ENCODE data around the gene GRIA4. TPM values are rescaled to one million over a fixed set of nuclear protein-coding genes. Genes with fewer than 3 reads are reported as not detected.

GRIA4 gene
- polyA plus RNA-seq, 5 donors, result 0.38 to 0.69 (median 0.51) TPM

DNA sequence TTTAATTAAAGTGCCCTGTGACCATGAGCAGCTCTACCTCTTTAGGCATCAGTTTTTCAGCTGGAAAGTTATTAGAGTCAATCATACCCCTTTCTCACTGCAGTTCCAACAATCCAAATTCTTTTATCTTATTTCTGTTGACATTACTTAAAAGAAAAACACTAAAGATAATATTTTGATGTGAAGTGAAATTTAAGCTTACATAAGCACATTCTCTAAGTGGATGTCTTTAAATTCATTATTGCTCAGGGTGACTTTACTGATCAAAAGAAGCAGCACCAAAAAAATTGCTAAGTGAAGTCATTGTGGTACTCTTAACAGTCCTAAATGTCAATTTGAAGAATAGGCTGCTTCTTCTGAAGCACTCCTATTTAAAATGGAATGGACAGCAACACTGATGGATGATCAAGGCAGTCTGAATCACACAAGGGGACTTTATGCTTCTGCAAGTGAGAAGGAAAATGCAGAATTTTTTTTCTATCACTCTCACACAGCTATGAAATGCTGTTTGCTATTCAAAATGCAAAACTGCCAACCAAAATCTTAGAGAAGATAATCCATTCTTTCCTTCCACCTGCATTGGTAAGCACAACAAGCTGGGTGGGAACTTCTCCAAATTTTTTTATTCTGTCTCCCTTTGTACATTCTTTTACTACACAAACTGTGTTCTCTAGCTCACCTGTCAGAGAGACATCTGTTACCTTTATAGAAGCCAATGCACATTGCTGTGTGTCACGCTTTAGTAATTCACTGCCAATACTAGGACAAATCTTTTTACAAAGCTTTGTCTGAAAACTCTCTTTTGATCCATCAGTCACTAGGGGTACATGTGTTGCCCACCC lies 179.9 kb downstream of the GRIA4 start:
- DNase-seq, result no peak

DNA sequence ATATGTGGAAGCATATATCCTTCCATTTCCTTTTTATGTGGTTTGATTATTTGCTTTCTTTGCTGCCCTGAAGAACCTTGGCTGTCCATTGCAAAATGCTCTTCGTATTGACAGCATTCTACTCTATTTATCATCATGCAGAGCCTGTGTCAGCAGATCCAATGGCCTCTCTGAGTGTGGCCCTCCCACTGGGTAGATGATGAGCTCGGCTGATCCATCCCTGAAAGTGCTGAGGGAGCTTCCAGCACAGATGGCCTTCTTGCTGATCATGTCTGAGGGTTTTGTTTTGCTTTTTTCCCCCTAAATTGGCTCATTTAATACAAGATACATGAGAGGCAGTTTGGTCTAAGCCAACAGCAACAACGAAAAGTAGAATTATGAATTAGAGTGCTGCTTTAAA lies 181.0 kb downstream of the GRIA4 start:
- DNase-seq, result no peak

DNA sequence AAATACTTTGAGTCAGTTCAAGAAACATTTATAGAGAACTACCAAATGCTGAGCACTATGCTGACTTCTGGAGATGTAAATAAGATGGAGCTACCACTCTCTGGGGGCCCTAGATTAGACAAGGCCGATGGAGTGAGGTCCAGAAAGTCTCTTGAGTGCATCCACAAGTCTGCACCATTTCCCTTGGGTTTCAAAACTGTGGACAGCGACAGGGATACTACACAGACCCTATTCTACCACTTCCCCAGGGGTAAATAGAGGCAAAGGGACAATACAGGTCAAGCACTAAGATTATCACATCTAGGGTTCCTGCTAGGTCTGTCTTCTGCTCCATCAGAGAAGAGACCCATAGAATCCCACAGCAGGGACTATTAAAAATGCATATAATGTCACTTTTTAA lies 183.2 kb downstream of the GRIA4 start:
- no peak for DNase-seq

DNA sequence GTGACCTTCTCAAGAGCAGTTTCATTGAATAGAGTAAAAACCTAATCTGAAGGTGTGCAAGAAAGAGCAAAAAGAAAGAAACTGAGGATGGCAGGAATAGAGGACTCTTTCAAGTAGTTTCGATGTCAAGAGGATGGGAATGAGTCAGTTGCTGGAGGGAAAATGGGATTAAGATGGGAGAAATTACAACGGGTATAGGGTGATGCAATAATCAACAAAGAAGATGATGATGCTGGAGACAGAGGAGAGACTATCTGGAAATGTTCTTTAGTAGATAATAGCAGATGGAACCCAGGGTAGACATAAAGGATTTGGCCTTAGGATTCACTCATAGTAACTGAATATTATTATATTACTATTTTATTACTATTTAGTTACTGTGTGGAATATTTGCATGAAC lies 189.4 kb downstream of the GRIA4 start:
- DNase-seq, result no peak

DNA sequence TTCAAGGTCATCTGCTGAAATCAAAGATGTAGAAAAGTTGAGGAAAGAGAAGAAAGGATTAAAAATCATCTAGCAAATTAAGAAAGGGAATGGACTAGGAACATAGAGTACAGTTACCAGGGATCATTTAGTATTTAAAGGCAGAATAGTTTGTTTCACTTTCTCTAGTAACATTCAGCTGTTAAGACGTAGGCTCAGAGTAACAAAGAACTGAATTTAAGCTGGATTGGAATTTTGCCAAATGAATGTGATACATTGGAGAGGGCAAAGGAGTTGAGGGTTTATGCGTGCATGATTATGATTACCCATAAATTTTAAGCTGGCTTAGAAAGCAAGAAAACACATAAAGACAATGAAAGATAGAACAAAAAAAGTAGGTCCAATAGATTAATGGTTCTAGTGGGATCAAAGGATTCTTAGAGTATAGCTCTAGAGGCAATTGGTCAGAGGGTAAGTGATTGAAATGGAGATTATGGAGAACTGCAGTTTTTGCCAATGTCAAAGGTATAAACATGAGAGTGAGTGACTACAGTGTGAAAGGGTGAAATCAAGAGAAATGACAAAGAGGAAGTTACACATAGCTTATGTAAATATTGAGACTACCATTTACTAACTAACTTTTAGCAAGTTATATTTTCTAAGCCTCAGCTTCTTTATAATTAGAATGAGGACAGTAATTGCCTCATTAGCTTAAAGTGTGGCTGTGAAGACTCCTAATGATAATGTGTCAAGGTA lies 190.0 kb downstream of the GRIA4 start:
- no peak for DNase-seq

DNA sequence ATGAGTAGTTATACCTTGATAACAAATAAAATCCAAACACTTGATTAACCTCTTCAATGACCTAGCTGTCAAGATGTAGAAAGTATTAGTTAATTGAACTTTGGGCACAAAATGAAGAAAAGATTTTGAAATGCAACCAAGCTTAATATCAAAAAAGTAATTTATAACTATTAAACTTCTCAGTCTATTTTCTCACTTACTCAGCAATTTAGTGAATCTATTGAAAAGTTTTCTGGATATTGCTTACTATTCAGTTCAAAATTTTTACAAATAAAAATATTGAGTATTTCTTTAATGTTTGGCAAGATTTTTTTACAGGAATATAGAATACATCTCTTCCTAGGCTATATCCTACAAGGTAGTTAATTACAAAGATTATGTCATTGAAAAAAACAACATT lies 192.5 kb downstream of the GRIA4 start:
- no peak for DNase-seq

DNA sequence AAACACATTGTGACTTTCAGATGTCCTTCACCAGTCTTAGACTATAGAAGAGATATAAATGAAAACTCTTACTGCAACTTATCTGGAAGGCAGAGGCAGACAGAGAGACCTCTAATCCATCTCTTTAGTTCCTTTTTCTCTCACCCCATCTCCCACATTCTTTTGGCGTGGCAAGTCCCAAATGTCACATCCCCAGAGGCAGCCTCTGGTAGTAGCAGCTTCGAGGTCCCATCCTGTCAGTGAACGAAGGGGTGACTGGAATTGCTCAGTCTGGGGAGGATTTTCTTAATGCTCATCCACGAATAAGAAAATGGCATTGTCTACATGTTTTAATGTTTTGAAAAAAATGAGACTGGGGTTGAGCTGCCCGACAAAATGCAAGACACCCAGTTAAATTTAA lies 201.4 kb downstream of the GRIA4 start:
- no peak for DNase-seq

DNA sequence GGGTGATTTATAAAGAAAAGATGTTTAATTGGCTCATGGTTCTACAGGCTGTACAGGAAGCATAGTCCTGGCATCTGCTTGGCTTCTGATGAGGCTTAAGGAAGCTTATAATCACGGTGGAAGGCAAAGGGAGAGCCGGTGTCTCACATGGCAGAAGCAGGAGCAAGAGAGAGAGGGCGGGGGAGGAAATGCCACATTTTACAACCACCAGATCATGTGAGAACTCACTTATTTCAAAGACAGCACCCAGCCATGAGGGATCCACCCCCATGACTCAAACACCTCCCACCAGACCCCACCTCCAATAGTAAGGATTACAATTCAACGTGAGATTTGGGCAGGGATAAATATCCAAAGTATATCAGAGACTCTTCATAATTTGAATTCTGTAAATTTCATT lies 211.5 kb downstream of the GRIA4 start:
- DNase-seq, result no peak

DNA sequence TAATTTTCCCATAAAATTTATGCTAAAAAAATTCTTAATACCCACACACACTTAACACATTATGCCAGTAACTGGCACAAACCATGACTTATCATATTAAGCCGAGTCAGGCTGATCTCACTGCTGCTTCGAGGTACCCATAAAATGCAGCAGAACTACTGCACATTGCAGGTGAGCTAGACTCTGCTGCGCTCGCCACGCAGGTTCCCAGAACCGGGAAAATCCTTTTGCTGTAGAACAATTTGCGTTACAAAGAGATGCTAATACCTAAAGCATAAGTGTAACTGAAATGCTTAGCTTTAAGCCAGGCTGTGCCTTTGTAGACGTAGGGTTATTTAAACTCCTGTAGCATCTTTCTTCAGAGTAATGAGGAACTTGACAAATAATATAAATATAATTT lies 211.9 kb downstream of the GRIA4 start:
- no peak for DNase-seq

DNA sequence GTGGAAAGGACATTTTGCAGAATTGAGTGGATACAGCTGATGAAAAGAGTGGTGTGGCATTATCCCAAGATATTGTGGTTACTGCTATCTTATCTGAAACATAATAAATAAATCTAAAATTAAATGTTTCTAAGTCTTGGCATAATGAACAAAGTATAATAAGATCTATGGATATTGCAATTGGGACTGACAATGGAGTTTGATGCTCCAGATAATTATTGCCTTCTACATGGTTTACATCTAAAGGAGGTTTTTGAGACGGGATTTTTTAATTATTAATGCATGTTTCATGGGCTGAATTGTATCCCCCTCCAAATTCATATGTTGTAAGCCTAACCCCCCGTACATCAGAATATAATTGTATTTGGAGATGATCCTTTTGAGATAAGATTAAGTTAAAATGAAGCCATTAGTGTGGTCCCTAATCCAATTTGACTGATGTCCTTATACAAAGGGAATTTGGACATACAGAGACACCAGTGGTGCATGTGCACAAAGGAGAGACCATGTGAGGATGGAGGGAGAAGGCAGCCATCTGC lies 213.7 kb downstream of the GRIA4 start:
- no peak for DNase-seq

DNA sequence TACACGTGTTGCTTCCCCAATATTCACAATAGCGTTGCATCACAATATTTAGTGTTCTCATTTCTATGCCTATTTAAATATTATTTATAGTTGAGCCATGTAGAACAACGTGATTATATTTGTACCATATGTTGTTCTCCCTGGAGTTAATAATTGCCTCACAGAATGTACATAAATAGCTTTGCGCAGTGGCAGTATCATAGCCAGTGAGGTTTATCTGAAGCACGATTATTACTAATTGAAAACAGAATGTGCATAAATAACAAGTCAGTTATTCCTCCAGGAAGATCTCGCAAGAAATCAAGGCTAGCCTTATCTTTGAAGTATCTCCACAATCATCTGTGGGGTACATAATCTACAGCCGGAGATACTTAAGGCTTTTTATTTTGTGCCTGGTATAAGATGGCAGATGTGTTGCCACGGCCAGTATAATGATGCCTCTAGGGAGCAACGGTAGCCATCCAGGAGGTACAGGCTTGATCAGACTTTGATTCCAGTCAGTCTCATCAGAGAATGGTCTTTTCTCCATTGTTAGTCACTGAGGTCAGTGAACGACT lies 214.7 kb downstream of the GRIA4 start:
- no peak for DNase-seq

DNA sequence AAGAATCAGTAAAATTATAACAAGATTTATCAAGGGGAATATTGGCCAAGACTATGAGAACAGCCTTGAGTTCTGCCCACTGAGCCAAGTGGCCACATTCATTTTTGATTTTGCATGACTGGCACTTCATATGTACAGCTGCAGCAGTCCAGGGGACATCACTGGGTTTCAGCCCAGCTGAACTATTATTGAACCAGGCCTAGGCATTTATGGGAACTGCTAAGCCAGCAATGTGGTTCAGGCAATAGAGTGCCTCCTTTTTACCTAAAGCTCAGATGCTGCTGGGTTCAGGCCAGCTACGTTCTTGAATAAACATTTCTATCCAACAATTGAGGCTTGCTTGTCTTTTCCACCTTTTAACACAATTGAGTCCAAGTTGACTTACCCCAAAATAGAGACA lies 215.3 kb downstream of the GRIA4 start:
- no peak for DNase-seq

DNA sequence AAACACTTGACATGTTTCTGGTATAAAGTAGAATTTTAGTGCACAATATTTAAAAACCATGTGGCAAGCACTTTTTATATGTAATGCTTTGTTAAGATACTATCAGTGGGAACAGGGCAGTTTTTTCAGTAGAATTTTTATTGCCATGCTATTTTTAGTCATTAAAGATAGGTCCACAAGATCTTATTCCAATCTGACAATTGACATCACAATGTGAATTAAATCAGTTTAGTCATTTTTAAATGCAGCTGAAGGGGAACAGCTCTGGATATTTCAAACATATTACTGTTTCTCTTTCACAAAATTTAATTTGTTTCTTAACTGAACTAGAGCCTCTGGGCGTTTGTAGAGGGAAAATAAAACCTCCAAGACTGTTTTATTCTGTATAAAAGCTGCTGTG lies 218.0 kb downstream of the GRIA4 start:
- DNase-seq, result no peak

DNA sequence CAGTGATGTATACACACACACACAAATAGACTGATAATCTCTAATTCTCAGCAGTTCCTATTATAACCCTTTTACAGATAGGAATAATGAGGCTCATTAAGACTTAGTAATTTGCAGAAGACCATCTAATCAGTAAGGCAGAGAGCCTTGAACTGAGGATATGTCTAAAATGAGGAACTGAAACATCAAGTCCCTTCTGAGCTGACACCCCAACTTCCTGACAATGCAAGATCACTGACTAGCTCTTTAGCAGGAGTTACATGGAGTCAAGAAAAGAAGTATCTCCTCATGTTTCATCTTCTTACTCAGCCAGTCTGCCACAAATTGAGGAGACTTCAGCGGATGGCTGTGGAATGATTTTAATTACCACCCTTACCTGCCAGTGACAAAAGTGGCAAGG lies 219.2 kb downstream of the GRIA4 start:
- no peak for DNase-seq

DNA sequence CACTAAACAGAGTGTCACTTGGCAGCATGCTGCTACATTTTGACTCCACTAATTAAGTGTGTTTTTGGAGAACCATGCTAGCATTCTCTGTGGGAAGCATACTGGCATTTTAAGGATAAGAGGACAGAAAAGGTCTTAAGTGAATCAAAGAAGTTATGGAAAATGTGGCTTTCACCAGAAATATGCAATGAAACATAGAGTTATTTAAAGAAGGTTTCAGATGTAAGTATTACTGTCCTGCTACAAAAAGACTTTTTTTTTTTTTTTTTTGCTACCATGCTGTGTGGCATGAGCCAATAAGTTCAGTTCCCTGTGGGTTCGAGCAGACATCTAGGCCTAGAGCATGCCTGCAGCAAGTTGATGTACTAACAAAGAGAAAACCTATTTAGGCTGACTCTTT lies 224.6 kb downstream of the GRIA4 start:
- no peak for DNase-seq

DNA sequence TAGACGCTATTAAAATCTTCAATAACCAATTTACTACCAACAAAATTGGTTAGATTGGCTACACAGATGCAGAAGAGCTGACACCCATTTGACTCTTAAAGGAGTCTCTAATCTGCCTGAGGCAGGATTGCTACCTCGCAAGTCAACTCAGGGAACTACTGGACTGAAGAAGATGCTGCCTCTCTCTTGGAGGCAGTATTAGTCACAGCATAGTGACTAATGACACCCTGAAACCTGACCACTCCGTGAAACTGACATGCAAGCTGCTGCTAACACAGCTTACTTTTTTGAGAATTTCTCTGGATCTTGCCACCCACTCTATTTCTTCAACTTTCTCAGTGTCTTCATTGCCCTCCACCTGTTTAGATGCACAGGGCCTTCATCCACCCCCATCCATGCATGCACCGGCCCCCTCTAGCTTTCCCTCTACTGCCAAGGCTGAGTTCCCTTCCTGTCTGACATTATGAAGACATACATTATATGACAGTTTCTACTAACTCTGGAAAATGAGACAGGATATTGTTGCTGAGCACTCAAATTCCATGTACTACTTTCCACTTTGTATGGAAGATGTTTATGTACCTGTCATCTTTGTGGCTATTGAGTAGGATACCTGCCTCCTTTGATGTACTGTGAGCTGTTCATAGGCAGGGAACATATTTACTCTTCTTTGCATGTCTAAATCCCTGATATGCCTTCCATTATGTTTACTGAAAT lies 229.0 kb downstream of the GRIA4 start:
- no peak for DNase-seq

DNA sequence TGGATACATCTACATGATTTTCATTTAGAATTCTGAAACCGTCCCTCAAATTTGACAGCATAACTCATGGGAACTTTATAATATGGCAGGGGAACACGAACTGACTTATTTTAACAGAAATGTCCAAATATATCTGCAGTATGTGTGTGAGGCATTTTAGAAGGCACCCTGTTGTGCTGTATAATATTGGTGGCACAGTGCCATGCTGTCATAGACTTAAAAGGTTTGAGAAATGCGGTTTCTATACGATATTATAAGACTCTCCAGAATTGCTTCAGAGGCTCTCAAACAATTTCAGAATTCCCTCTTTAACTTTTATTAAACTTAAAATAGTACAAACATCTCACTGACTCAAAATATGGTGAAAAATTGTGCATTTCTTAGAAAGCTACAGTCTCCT lies 230.5 kb downstream of the GRIA4 start:
- DNase-seq, result no peak

DNA sequence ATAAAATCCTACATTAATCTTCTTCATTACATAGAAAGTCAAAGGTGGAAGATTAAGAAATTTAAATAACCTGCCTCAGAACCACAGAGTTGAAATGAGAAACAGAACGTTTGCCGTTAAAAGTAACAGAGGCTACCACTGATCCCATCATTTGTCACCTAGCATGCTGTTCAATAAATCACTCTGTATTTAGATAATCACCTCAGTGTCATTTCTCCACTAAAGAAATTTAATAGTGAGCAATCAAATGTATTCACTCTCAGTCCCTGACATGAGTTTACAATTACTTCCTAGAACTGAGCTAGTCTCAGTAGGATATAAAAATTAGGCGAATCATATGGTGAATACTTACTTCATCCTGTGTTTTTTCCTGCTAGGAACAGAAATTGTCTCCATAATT lies 242.5 kb downstream of the GRIA4 start:
- DNase-seq, result no peak

DNA sequence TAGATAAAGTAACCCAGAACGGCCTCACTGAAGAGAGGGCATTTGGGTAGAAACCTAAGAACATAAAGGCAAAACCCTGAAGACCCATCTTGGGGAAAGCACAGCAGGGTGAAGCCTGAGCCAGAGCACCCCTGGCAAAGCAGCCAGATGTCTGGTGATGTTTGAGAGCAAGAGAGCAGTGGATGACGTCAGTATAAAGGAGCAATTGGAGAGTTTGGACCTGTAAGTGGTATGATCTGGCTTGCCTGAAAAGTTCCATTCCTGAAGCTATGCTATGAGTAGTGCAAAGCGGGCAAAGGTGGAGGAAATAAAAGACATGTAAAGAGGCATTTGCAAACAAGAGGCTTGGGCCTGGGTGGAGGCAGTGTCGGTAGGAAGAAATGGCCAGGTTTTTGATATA lies 244.4 kb downstream of the GRIA4 start:
- no peak for DNase-seq

DNA sequence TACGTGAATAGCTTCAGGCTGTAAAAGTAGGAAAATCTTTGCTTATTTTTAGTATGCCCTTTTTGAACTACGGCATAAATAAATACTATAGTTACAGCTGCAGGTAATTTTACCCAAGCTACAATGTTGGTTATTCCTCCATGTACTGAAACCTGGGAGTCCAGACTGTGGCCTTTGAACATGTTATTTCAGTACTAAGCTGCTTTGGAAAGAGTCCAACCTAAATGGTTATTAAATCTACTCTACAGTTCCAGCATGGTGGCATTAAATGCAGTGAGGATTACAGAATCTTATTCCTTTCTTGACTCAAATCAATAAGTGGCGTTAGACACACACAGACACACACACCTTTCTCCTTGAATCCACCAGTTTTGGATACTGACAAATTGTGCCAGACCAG lies 247.1 kb downstream of the GRIA4 start:
- DNase-seq, result no peak

DNA sequence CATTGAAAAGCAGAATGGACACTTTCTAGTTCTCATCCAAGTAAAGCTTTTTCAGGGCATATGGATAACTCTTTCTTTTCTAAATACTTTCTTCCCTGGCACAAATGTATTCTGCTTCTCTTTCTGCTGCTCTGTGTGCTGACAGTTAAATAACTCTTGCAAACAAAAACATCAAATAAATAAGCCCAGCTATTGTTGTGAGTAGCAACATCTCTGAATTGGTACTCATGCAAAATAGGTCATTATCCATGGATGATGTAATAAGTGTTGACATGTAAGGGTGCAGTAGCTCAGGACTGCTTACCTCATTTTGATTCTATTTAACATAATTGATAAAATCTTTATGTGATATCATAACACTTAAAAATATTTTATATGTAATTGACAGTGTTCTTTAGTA lies 247.9 kb downstream of the GRIA4 start:
- DNase-seq, result no peak

DNA sequence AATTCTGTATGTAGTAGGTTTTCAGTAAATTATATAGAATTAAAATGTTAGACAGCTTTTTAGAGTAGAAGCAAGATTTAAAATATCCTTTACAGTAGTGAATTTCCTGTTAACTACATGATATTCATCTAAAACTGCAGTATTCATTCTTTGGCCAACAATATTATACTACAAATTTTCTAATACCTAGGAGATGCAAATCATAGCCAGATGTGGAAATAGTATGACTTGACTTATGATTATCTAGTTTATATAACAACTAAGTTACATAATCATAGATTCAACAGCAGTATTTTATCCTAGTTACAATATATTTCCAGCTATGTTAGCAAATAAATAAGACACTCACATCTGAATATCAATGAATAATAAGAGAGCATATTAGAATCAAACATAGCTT lies 249.0 kb downstream of the GRIA4 start:
- DNase-seq, result no peak

Measured in right lung (tissue), 5 donors.